SK-N-DZ (cell line): ENCODE measurements around the gene LCN1.
"Not testable (repeated sequence)": the region's sequence is repeated elsewhere in the genome, so short reads cannot be mapped to it uniquely, and the experiment has no call there.

Source experiments
- DNase-seq: peaks from one replicate; pipeline ENCODE4 v3.0.0-alpha.2; 2015; ENCODE audit warnings: low spot score

The LCN1 gene

DNA sequence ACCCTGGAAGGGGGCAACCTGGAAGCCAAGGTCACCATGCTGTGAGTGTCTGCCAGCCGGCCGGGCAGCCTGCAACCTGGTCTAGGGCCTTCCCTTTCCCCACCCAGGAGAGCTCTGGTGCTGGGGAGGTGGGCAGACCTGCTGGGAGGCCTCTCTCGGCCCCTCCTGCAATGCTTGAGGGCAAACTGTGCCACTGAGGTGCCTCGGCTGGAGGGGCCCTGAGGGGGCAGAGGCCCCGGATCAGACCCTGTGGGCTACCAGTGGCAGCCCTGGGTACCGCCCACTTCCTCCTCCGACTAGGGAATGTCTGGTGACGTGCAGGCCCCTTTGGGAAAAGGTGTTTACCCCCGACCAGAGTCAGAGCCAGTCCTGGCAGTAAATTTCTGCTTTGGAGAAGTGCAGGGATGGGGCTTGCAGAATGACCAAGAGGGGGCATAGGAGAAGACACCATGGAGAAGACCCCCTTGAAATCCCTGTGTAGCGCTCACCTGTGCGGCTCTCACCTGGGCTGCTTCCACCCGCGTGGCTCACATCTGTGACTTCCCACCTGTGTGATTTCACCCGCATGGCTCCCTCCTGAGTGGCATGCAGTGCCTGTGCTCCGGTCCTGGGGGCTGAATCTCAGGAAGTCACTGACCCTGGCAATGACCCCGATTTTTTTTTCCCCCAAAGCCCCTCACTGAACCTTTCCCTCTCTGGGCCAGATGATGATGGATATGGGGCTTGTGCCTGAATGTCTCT lies 1.1 kb downstream of the LCN1 start:
- DNase-seq: no peak

DNA sequence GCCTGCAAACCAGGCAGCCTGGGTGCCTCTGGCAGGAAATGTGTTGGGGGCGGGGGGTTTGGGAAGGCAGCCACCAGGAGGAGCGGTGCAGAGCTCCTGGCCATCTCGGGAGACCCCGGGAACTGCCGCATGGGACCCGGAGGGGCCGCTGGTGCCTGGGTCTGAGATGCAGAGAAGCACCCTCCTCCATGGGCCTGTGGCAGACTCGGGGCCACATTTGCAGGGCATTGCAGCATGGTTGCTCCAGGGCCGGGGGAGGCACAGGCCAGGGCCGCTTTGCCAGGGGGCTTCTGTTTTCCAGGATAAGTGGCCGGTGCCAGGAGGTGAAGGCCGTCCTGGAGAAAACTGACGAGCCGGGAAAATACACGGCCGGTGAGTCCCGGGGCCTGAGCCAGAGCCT lies 1.7 kb downstream of the LCN1 start:
- DNase-seq: no peak

DNA sequence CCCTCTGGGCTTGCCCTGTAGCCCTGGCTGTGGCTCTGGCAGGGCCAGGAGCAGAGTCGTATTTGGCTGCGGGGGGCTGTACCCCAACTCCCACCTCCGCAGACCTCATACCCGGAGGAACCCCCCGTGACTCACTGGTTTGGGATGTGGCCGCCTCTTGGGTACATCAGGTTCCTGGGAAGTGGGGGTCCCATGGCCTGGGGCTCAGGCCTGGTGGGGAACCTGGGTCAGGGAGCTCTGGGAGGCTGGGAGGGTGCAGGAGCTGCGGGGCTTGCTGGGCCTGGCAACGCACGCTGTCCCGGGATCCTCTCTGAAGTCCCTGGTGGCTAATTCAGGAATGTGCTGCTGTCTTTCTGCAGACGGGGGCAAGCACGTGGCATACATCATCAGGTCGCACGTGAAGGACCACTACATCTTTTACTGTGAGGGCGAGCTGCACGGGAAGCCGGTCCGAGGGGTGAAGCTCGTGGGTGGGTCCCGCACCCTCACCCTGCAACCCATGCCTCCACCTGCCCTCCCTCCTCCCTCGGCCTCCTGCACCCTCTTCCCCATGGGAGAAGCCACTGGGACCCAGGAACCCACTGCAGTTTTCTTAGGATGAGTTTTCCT lies 2.4 kb downstream of the LCN1 start:
- no peak for DNase-seq

DNA sequence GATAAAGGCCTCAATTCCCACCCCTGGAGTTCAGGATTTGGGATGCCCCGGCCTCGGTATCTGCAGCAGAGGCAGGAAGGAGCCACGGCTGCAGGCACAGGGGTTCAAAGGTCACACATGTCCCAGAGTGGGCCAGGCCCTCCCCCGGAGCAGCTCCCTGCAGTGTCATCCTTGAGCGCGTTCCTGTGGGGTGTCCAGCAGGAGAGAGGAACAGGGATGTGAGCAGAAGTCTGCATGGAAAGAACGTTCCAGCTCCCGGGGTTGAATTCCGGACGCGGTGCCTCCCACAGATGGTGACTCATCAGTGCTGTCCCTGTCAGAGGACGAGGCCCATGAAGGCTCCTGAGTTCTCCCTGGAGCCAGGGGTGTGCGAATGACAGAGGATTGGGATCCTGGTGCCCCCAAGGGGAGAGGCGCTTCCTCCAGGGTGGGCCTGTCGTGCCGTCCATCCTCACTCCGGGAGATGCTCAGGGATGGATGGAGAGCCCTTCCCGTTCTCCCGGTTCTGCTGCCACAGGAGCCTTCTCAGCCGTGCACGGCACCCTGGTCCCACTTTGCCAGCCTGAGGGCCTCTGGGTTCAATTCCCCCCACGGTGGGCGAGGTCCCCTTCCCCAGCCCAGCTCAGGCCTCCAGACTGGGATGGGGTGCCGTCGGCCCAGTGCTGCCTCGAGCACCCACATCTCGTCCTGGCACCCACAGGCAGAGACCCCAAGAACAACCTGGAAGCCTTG lies 3.1 kb downstream of the LCN1 start:
- no peak for DNase-seq

DNA sequence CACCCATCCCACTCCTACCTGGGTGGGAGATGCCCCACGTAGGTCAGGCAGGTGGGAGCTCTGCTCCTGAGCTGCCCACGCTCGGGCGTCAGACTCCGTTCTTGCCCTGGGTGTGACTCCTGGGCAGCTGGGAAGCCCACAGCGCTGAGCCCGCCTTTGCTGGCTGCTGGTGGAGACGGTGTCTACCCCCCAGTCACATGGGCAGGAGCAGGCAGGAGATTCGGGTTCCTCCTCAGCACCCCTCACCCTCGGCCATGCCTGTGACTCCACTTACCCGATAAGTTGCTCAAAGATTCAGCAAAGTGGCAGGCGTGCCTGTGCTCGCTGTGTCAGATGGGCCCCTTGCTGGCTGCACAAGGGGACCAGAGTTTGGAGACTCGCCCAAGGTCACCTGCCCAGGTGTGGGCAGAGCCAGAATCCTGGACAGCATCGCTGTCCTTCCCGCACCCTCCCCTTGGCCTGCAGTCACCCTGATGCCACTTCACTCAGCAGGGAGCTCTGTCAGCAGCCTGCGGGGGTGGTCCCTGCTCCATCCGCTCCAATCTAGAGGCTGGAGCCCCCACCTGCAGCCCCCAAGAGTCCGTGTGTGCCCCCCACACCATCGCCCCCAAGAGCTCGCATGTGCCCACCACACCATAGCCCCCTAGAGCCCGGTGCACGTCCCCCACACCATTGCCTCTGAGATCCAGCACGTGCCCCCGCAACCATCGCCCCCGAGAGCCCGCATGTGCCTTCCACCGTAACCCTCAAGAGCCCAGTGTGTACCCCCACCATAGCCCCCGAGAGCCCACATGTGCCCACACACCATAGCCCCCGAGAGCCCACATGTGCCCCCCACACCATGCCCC lies 4.2 kb downstream of the LCN1 start:
- no peak for DNase-seq

DNA sequence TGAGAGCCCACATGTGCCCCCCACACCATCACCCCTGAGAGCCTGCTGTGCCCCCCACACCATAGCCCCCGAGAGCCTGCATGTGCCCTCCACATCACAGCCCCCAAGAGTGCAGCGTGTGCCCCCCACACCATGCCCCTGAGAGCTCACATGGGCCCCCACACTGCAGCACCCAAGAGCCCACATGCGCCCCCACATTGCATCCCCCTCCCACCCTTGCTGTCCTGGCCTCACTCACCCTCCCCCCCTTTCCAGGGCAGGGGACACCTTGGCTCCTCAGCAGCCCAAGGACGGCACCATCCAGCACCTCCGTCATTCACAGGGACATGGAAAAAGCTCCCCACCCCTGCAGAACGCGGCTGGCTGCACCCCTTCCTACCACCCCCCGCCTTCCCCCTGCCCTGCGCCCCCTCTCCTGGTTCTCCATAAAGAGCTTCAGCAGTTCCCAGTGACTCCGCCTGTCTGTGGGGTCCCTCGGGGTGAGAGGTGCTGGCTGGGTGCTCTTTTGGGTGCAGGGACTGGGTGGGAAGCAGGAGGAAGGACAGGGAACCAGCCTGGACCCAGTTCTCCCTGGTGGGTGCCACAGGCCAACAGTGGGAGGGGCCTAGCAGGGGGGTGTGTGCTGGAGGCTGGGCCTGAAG lies 5.0 kb downstream of the LCN1 start:
- DNase-seq: no peak

DNA sequence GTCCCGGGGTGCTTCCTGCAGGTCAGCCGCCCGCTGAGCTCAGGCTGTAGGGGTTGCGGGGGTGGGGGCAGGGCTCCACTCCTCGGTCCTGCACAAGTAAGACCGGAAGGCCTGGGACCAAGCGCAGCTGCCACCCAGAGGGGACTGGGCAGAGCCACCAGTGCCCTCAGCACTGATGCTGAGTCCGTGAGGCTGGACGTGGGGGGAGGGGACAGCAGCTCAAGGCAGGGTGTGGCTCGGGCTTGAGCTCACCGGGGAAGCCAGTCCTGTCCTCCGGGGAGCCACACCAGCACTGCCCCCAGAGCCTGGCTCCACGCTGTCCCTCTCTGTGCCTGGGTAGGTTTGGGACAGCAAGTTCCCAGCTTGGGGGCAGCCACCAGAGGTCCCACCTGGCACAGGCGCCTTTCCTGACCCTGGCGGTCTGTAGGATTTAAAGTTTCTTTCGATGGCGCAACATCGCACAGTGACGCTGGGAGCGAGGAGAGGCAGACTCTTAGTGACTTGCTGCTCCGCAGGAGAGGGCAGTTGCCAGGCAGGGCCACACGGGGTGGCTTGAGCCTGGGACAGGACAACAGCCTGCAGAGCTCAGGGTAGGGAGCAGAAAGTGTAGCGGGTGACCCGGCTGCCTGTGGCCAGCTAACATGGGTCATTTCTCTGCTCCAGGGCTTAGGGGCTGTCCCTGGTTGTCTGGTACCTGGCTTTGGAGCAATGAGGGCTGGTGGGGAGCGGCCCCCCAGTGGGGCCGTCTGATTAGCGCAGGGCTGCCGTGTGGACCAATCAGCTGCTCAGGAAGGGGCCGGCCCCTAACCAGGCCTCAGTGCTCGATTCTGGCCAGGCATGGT lies 5.7 kb downstream of the LCN1 start:
- DNase-seq: no peak

DNA sequence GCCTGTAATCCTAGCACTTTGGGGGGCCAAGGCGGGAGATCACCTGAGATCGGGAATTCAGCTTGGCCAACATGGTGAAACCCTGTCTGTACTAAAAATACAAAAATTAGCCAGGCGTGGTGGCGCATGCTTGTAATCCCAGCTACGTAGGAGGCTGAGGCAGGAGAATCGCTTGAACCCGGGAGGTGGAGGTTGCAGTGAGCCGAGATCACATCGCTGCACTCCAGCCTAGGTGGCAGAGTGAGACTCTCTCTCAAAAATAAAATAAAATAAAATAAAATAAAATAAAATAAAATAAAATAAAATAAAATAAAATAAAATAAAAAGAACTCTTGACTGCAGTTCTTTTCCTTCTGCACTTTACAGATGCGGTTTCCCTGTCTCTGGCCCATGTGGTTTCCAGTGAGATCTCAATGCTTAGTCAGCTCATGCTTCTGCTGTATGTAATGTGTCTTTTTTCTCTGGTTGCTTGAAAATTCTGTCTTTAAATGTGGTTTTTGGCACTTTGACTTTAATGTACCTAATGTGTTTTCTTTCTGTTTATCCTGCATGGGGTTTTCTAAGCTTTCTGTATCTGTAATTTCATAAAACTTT lies 7.7 kb downstream of the LCN1 start:
- not testable (repeated sequence) for DNase-seq

DNA sequence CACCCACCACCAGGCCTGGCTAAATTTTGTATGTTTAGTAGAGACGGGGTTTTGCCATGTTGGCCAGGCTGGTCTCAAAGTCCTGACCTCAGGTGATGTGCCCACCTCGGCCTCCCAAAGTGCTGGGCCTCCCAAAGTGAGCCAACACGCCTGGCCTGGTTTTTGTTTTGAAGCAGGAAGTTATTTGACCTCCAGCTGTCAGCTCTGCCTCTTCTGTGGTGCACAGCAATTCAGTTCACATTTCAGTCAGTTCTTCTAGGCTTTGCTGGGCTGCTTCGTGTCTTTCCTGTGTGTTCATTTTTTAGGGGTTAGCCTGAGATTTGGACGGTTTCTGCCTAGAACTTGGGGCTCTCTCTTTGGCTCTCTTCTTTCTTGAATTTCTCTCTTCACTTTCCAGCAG lies 8.9 kb downstream of the LCN1 start:
- DNase-seq: no peak

DNA sequence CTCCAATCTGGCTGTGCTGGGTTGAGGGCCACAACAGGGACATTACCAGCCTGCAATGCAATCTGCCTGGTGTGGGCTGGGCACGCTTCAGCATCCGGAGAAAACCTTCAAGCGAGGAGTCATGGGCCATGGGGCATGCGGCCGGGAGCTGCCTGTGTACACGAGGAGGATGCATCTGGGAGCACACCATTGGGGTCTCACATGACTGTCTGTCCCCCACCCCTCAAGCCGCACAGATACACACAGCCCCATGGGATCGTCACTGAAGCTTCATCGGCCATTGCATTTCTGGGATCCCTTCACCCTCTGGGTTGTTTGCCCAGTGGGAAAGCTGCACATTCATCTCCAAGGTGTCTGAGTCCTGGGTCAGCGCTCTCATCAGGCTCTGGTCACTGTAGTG lies 9.9 kb downstream of the LCN1 start:
- DNase-seq: no peak

DNA sequence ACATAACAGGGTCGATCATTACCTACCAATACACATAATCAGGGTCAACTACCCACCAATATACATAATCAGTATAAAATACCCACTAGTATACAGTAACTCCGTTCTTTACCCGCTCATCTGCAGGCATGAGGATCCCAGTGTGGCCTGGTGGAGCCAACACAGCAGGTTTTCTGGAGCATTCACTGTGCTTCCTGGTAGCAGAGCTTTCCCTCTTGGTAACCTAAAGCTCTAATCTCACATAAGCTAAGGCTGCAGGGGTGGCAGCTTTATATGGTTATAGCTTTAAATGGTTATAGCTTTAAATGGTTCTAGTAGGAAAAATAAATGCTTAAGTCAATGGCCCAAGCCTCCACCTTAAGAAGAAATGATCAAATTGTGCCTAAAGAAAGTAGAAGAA lies 11.9 kb downstream of the LCN1 start:
- no peak for DNase-seq

DNA sequence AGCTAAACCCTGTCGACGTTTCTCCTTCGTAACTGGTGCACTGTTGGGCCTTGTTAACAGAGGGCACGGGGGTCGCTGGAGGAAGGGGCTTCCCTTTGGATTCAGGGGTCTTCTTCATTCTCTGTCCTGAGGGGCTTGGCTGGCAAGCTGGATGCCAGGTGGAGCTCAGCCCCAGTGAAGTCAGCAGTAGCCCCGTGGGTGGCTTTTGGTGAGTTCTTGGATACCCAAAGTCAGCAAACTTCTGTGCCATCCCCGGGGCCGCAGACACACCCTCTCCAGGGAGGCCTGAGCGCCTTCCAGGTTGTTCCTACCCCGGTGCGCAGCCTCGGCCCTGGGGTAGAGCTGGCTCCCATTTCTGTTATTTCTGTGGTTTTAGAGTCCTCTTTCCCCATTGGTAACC lies 12.4 kb downstream of the LCN1 start:
- DNase-seq: no peak

DNA sequence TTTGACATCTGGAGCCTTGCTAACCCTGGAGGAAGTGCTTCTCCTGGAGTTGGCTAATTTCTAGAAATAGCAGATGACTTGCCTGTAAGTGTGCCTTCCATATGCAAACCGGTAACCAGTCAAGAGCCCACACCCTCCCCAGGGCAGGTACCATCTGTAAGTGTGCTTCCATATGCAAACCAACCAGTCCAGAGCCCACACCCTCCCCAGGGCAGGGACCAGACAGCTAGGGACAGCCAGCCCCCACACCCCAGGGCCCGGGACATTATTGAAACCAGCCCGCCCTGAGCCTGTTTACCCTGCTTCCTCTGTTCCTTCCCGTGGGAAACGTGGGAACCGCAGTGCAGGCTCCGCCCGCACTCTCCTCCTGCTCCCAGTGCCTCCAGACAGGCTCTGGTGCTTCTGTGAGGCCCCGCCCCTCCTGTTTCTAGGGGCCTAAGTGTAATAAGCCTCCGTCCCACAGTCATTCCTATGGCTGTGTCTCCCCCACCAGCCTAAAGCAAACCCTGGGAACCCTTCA lies 13.0 kb downstream of the LCN1 start:
- not testable (repeated sequence) for DNase-seq

DNA sequence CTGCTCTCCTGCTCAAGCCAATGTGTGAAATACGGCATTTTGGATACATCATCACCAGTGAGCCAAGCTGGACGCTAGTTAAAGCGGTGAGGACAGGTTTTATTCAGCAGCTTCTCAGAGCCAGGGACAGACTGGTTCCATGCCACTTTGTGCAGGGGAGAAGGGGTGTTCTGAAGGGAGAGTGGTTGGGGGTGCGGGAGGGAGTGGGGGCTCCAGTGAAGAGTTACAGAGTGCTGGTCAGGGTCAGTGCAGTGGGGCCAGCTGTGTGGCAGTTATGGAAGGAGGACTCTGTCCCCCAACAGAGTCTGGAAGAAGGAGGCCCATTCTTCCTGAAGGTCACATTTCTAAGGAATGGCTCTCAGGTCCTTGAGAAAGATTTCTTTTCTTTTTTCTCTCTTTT lies 13.6 kb downstream of the LCN1 start:
- not testable (repeated sequence) for DNase-seq

DNA sequence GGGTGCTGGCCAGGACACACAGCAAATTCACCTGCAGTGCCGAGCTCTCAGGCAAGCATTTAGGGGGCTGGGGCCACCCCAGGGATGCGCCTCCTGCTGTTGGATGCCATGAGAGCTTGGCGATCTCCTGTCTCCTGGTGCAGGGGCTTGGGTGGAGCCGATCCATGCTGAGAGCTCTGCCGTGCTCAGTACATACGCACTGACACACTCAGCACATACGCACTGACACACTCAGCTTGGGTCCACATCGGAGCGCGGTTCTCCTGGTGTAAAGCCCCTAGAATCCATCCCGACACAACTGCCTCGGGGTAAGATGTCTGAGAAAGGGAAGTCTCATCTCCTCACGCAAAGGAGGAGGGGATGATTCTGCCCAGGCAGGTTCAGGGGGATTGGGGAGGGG lies 14.4 kb downstream of the LCN1 start:
- not testable (repeated sequence) for DNase-seq

DNA sequence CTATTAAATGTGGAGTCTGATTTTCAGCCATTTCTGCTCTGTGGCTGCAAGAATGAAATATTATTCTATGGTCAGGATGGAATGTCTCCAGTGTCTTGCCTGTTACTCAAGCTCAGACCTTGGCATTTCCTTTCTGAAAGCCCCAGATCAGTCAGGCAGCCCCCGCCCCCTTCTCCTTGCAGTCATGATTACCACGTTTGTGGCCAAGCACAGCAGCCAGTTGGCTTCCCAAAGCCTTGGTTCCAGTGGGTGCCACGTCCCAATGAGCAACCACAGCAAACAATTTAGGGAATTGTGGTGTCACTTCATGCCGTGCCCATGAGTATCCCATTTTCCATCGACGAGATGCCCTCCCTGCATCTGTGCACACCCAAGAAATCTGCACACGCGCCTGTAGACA lies 15.0 kb downstream of the LCN1 start:
- DNase-seq: no peak

DNA sequence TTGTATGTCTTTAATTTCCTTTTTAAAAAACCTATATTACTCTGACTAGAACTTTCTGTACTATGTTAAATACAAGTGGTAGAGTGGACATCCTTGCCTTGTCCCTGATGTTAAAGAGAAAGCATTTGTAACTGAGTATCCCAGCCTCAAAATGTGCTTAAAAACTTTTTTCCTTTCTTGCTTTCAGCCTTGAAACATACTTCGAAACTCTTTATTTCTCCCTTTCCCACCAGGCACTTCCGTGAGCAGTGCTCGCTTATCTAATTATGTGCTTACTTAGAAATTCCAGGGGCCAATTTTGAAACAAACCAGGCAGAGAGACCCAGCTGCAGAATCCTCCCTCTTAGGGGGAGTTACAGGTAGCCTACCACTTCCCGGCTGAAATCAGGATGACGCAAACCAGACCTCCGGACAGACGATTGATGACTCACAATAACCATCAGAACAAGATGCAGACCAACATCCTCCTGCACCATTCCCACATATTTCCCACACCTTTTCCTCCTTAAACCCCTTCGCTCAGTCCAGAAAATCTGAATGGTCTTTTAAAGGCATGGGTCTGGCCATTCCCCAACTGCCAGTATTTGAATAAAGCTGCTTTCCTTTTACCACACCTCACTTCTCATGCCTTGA lies 22.1 kb downstream of the LCN1 start:
- peak; percentile 29 for DNase-seq

DNA sequence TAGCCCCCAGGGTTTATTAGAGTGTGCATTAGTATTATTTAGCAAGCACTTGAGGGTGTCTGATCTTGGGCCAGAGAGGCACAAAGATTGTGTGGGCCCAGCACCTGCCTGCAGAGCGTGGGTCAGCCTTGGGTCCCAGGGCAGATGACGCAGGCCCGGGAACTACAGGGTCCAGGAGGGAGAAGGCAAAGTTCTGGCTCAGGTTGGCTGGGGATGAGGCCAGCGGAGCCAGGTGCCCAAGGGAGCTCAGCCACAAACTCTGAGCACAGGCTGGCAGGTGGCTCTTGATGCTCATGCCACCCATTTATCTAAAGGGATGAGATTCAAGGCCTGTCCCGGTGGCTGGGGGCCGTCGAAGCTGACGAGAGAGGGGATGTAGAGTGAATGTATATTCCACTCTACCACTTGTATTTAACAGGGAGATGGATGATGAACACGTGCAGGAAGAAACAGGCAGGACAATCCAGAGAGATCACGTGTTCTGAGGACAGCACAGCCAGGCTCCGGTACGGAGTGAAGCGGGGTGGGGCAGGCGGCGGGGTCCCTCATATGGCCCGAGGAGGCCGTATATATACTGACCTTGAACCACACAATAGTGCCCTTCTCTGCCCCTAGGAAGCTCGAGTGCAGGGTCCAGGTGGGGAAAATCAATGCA lies 23.9 kb downstream of the LCN1 start:
- no peak for DNase-seq

DNA sequence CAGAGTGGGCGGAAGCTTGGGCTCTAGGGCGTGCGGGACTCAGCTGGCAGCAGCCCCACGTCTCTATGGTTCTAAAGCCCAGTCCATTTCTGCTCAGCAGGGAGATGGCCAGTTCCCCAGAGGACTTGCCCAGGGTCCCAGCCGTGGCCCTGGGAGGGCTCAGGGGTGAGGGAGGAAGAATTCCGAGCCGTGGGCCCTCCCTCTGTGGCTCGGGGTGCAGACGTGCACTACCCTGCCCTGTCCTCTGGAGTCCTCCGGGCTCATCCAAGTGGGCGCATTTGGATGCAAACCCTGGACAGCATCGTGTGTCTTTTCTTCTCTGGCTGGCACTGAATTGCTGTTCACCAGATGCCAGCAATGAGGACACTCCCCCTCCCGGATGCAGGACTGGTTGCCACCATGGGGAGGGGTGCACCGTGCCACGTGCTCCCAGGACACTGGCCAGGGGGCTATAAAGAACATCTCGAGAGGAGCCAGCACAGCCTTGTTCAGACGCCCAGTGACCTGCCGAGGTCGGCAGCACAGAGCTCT lies 24.5 kb downstream of the LCN1 start, which contains the start of gene OBP2A:
TSS of gene OBP2A (plus strand) at position 481 of the 531 bp plus-strand sequence. CDS start 55 bp downstream, outside the sequence.
- not testable (repeated sequence) for DNase-seq
